Measurements from ENCODE around the gene NRP1.
A peak's percentile ranks its signal among the peaks of the same experiment; 100 is the strongest.
"Not testable (repeated sequence)": the region's sequence is repeated elsewhere in the genome, so short reads cannot be mapped to it uniquely, and the experiment has no call there.

The NRP1 gene

GRCh38 chr10:33320288-33320687, 14.2 kb downstream of the NRP1 start:
- DNase-seq = peak in 1 of 3 experiments; percentile 68

DNA sequence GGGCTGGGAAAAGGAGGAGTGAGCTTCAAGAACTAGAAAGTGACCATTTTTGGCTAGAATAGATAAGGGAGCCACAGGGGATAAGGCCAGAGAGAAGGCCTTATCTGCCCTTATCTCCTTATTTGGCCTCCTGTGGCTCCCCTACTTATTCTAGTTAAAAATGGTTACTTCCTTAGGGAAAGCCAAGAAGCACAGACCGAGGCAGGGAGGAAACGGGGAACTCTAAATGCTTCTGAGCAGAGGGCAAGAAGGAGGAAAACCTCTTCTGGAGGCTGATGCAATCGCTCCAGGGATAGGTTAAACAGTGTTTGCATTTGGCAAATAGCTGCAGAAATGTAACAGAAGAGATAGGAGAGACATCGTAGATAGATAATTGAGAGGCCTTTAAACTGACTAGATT, 18.6 kb downstream of the NRP1 start:
- no peak for DNase-seq

GRCh38 chr10:33314811-33315561, 19.5 kb downstream of the NRP1 start:
- DNase-seq = peak in 2 of 3 experiments; percentile 3 to 30

- no peak for DNase-seq
Measured at GRCh38 chr10:33311640-33312039, 22.8 kb downstream of the NRP1 start.

- DNase-seq = no peak
Measured at GRCh38 chr10:33310853-33311252, 23.6 kb downstream of the NRP1 start.

DNA sequence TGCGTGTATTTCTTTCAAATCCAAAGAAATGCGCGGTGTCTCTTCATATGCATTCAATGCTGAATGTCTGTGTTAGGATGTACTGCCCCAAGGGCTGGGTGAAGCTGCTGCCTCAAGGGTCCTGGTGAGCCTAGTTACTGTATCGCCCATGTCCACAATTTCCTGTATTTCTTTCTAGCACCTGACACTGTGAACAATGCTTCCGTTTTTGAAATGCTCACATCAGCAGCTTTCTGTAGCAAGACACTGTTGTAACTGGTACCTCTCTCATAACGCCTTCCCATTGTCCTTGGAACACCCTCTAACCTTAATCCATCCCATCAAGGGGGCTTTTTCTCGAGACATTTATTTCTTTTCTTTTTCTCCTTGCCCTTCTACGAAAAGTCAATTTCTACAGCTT, 25.1 kb downstream of the NRP1 start:
- DNase-seq = no peak

- no peak for DNase-seq
Measured at GRCh38 chr10:33307835-33308234, 26.6 kb downstream of the NRP1 start.

GRCh38 chr10:33306701-33307519, 27.6 kb downstream of the NRP1 start:
- DNase-seq = no peak

GRCh38 chr10:33306126-33306525, 28.3 kb downstream of the NRP1 start:
- DNase-seq = peak in 1 of 3 experiments; percentile 7

- no peak for DNase-seq
Measured at GRCh38 chr10:33304423-33305225, 29.8 kb downstream of the NRP1 start.

DNA sequence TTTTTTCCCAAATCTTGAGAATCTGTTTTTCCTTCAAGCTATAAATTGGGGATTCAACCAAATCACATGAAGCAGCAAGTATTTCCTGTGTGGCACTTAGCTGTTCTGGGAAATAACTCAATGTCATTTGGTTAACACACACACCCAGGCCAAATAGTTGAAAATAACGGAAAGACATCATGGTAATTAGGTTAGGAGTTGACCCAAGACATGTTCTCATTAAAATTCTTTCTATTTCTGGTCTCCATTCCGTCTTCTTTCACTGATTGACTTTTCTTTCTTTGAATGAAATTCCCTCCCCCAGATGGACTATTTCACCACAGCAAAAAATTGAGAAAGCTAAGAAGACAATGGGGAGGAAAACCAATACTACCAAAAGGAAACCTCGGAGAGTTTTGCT, 30.5 kb downstream of the NRP1 start:
- no peak for DNase-seq

GRCh38 chr10:33302208-33302829, 32.1 kb downstream of the NRP1 start:
- no peak for DNase-seq

- DNase-seq = no peak
Measured at GRCh38 chr10:33301097-33301789, 33.2 kb downstream of the NRP1 start.

GRCh38 chr10:33300544-33300943, 33.9 kb downstream of the NRP1 start:
- not testable (repeated sequence) for DNase-seq

- no peak for DNase-seq
Measured at GRCh38 chr10:33298893-33299292, 35.6 kb downstream of the NRP1 start.

DNA sequence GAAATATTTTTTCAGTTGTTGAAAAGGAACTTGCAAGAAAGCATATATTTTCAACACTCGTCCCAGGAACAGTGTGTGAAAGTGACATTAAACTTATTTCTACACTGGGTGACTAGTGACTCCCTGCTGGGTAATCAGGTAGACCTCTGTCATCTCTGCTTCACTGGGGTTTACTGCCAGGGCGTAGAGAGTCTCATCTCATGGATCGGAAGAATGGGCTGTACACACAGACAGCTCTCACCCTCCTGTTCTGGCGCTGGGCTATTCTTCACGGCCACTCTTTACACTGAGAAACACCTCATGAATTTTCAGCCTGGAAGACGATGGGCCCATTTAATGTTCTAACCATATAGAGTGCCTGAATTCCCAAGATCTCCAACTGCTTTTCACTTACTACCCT, 36.4 kb downstream of the NRP1 start:
- no peak for DNase-seq

DNA sequence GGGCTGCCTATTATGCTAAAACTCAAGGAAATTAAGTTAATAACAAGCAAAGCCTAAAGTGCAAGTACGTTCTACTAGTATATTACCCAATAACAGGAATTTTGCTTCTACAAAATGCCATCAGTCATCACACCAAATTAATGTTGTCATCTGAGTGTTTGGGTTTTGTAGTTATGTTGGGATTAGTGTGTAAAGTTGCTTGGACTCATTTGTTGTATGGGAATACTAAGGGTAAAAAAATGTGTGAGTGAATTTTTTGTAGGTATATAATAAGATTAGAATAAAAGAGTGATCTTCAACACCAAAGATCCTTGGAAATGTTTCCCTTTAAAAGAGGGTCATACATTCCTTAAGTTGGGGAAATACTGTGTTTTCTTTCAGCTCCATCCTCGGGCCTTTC, 38.6 kb downstream of the NRP1 start:
- DNase-seq = no peak

DNA sequence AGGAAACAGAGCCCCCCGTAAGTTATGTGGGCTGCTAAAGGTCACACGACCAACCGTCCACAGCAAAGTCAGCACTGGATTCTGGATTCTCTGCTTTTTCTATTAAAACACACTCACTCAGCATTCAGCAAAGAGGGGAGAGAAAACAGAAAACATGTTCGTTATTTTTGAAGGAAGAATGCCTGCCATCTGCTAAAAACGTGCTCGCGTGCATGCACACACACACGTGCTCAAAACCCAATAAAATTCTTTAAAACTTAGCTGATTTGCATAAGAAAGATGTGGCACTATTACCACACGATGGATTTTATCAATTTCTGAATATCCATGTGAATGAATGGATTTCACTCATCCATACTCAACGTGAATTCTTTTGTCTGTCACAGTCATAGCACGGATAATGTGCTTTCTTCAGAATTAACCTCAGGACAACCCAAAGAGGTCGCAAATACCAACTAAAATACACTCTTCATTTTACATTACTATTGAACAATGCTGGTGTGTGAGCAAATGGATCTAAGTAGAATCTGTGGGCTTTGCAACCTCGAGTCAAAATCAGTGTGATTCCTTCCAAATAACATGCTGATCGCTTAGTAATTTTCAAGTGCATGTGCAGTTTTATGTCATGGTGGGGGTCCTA, 40.8 kb downstream of the NRP1 start:
- DNase-seq = no peak

DNA sequence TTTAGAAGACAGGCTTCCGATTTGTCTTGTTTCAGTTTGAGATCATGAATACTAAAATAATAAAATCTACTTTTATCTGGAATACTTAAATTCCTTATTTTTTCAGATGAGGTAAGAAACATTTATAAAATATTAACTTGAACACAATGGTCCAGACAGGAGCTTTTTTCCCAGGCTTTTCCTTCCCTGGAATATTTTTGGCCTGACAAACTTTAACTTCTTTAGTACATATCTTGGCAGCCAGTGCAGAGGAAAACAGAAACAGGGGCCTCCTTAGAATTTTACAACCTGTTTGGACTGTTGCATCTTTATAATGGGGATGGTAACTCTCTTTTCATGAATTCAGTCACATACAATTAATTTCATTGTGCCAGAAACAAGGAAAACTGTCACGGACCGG, 41.4 kb downstream of the NRP1 start:
- DNase-seq = no peak

- no peak for DNase-seq
Measured at GRCh38 chr10:33291053-33291592, 43.3 kb downstream of the NRP1 start.

- no peak for DNase-seq
Measured at GRCh38 chr10:33290321-33291052, 44.0 kb downstream of the NRP1 start.

All from NCI-H1417 (cell line).